Measurements from ENCODE around the gene HAP1.
A peak's percentile ranks its signal among the peaks of the same experiment; 100 is the strongest.

The HAP1 gene

GRCh38 chr17:41762841-41763240 is 28.4 kb upstream of the HAP1 start:
- DNase-seq (ENCODE audit: low spot score), result no peak

- no peak for DNase-seq (ENCODE audit: low spot score)
These were observed 27.9 kb upstream of the HAP1 start for GRCh38 chr17:41762391-41762790.

GRCh38 chr17:41760878-41761277 is 26.4 kb upstream of the HAP1 start:
- DNase-seq (ENCODE audit: low spot score), result no peak

- DNase-seq (ENCODE audit: low spot score), result no peak
These were observed 24.2 kb upstream of the HAP1 start for GRCh38 chr17:41758601-41759000.

GRCh38 chr17:41754066-41754465 is 19.6 kb upstream of the HAP1 start:
- DNase-seq (ENCODE audit: low spot score), result no peak

- no peak for DNase-seq (ENCODE audit: low spot score)
These were observed 16.8 kb upstream of the HAP1 start for GRCh38 chr17:41751288-41751687.

GRCh38 chr17:41750862-41751261 is 16.4 kb upstream of the HAP1 start:
- no peak for DNase-seq (ENCODE audit: low spot score)

- DNase-seq (ENCODE audit: low spot score), result no peak
These were observed 13.8 kb upstream of the HAP1 start for GRCh38 chr17:41748275-41748674.

- no peak for DNase-seq (ENCODE audit: low spot score)
These were observed 7.3 kb upstream of the HAP1 start for GRCh38 chr17:41741709-41742108.

GRCh38 chr17:41740506-41740905 is 6.1 kb upstream of the HAP1 start:
- DNase-seq (ENCODE audit: low spot score), result no peak

GRCh38 chr17:41739661-41740352 is 5.4 kb upstream of the HAP1 start:
- no peak for DNase-seq (ENCODE audit: low spot score)

GRCh38 chr17:41738801-41739112 is 4.3 kb upstream of the HAP1 start:
- DNase-seq (ENCODE audit: low spot score), result no peak

GRCh38 chr17:41738077-41738800 is 3.8 kb upstream of the HAP1 start:
- DNase-seq (ENCODE audit: low spot score), result peak; percentile 77

- DNase-seq (ENCODE audit: low spot score), result no peak
These were observed 3.2 kb upstream of the HAP1 start for GRCh38 chr17:41737680-41738023.

- DNase-seq (ENCODE audit: low spot score), result no peak
These were observed 2.7 kb upstream of the HAP1 start for GRCh38 chr17:41736983-41737679.

- DNase-seq (ENCODE audit: low spot score), result no peak
These were observed 1.3 kb upstream of the HAP1 start for GRCh38 chr17:41735744-41736143.

- no peak for DNase-seq (ENCODE audit: low spot score)
These were observed 488 bp upstream of the HAP1 start for GRCh38 chr17:41734949-41735313.

- DNase-seq (ENCODE audit: low spot score), result no peak
These were observed 900 bp downstream of the HAP1 start for GRCh38 chr17:41733348-41734138.

GRCh38 chr17:41731836-41732235 is 2.6 kb downstream of the HAP1 start:
- DNase-seq (ENCODE audit: low spot score), result no peak

GRCh38 chr17:41730479-41730878 is 4.0 kb downstream of the HAP1 start:
- no peak for DNase-seq (ENCODE audit: low spot score)

GRCh38 chr17:41728056-41728455 is 6.4 kb downstream of the HAP1 start:
- DNase-seq (ENCODE audit: low spot score), result no peak

GRCh38 chr17:41725134-41725533 is 9.3 kb downstream of the HAP1 start:
- no peak for DNase-seq (ENCODE audit: low spot score)

All from hematopoietic multipotent progenitor cell treated with erythropoietin and hydrocortisone succinate and interleukin-3 and kit ligand, for 17 days (in vitro differentiated cells).